Activated naive CD4-positive, alpha-beta T cell treated with anti-CD3 and anti-CD28 coated beads, Interleukin-2, amount 10 ng/mL, durations not matched to agents 7 days and 5 days (primary cell): Measurements from ENCODE around the gene MEIOSIN.
"Not testable (repeated sequence)": the region's sequence is repeated elsewhere in the genome, so short reads cannot be mapped to it uniquely, and the experiment has no call there.

ENCODE experiments used
- CTCF ChIA-PET: fragments of 350-600 bp; sonication (Branson Sonifier 250); formaldehyde crosslinking; loops from one replicate; lab custom pipeline; 2021; ENCODE audit warnings: antibody characterized with exemption; lab: Charles Lee
- DNase-seq: peaks from one replicate; pipeline ENCODE4 v3.0.0-alpha.2; 2020
- H3K27ac Mint-ChIP-seq: one replicate; pipeline ENCODE4 v1.8.0; 2021; ENCODE audit warnings: mild to moderate bottlenecking, moderate library complexity, mixed read lengths
- H3K27me3 Mint-ChIP-seq: one replicate; pipeline ENCODE4 v1.8.0; 2021; ENCODE audit warnings: mild to moderate bottlenecking, mixed read lengths
- H3K36me3 Mint-ChIP-seq: one replicate; pipeline ENCODE4 v1.8.0; 2021; ENCODE audit warnings: mixed read lengths
- H3K4me1 Mint-ChIP-seq: one replicate; pipeline ENCODE4 v1.8.0; 2021; ENCODE audit warnings: mixed read lengths
- H3K4me3 Mint-ChIP-seq: one replicate; pipeline ENCODE4 v1.8.0; 2021; ENCODE audit warnings: mild to moderate bottlenecking, moderate library complexity, mixed read lengths
- H3K9me3 Mint-ChIP-seq: one replicate; pipeline ENCODE4 v1.8.0; 2021; ENCODE audit warnings: mixed read lengths

MEIOSIN gene

DNA sequence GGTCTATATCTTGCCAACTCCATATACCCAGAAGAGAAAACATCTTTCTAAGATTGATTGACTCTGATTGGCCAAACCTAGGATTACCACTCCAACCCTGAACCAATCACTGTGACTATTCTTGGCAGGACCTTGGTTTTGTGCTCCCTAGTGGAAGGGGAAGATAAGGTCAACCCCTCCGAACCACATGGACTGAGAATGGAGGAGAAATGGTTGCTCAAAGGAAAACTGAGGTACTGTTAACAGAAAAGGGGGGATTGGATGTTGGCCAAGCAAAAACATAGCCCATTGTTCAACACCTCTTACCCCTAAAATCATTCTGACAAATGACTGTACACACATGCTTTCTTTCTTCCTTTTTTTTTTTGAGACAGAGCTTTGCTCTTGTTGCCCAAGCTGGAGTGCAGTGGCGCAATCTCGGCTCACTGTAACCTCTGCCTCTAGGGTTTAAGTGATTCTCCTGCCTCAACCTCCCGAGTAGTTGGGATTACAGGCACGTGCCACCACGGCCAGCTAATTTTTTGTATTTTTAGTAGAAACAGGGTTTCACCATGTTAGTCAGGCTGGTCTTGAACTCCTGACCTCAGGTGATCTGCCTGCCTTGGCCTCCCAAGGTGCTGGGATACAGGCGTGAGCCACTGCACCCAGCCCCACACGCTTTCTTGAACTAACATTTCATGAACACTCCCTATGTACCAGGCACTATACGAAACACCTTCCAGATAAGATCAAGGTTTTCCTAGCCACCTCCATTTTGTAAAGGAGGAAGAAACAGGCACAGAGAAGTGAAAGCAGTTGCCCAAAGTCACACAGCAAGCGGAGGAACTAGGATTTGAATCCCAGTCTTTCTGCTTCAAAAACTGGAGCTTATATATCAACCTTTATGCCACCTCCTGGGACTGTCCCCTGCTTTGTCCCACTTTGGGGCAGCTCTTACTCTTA lies 6.5 kb downstream of the MEIOSIN start:
- CTCF ChIA-PET, result no interaction called here
- Mint-ChIP-seq H3K4me3 (no peak overlapping the region), H3K27ac (no peak overlapping the region), H3K9me3 (no peaks in the 10 kb centered on the region), H3K27me3 (peaks cover 61% of the 10 kb centered on the region), H3K4me1 (no peaks in the 10 kb centered on the region), H3K36me3 (no peaks in the 10 kb centered on the region)
- DNase-seq, result no peak

DNA sequence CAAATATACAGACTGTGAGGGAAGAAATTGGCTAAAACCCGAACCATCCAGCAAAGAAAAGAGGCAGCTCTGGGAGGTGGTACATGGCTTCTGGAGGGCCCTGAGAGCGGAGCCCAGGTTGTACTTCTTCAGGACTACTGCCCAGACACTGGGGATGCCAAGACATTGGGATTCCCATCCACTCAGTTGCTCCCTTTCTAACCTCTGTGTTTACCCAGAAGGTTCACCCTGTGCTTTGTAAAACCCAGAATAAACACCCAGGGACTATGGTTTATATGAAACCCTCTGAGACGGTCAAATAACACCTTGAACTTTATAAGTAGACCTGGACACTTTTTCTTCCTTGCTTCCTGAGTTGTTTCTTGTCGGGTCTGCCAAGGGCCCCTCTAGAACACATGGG lies 9.7 kb downstream of the MEIOSIN start:
- Mint-ChIP-seq H3K9me3 (no peaks in the 10 kb centered on the region), H3K27me3 (peaks cover 72% of the 10 kb centered on the region), H3K27ac (no peak overlapping the region), H3K4me1 (no peaks in the 10 kb centered on the region), H3K4me3 (no peak overlapping the region), H3K36me3 (no peaks in the 10 kb centered on the region)
- DNase-seq, result no peak
- CTCF ChIA-PET, result interaction anchor here (0.9 kb wide), 1 partner anchor 26 kb away, joined by 3 read pairs; the partner anchor contains the start of gene SIX5

DNA sequence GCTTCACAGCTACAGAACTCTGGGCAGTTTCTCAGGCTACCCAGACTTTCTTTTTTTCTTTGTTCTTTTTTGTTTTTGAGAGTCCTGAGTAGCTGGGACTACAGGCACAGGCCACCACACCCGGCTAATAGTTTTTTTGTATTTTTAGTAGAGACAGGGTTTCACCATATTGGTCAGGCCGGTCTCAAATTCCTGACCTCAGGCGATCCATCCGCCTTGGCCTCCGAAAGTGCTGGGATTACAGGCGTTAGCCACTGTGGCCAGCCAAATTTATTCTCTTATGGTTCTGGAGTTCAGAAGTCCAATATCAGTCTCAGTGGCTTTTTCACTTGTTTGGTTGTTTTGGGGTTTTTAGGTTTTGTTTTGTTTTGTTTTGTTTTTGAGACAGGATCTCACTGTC lies 12.4 kb downstream of the MEIOSIN start:
- CTCF ChIA-PET, result no interaction called here
- Mint-ChIP-seq H3K4me1 (no peaks in the 10 kb centered on the region), H3K36me3 (no peaks in the 10 kb centered on the region), H3K27me3 (peaks cover 55% of the 10 kb centered on the region), H3K27ac (no peak overlapping the region), H3K4me3 (no peak overlapping the region), H3K9me3 (no peaks in the 10 kb centered on the region)
- DNase-seq, result no peak

DNA sequence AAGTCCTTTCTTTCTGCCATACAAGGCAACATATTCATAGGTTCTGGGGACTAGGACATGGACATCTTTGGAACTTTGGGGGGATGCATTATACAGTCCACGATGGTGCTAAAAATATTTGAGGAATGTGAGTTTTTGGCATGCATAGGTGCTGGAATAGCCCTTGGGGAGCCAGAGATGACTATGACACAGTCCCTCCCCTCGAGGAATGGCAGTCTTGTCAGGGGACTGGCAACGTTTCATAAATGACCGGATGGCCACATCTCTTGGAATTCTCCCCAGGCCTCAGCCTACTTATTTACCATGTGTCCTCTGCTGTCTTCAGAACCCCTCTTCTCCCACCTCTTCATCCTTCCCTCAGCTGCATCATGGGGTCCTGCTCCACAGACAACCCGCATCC lies 13.6 kb downstream of the MEIOSIN start:
- CTCF ChIA-PET, result no interaction called here
- DNase-seq, result no peak
- no peaks in the 10 kb centered on the region for H3K36me3 Mint-ChIP-seq
- H3K27ac Mint-ChIP-seq, result no peak overlapping the region
- H3K4me1 Mint-ChIP-seq, result no peaks in the 10 kb centered on the region
- peaks cover 48% of the 10 kb centered on the region for H3K27me3 Mint-ChIP-seq
- no peaks in the 10 kb centered on the region for H3K9me3 Mint-ChIP-seq
- H3K4me3 Mint-ChIP-seq, result no peak overlapping the region

DNA sequence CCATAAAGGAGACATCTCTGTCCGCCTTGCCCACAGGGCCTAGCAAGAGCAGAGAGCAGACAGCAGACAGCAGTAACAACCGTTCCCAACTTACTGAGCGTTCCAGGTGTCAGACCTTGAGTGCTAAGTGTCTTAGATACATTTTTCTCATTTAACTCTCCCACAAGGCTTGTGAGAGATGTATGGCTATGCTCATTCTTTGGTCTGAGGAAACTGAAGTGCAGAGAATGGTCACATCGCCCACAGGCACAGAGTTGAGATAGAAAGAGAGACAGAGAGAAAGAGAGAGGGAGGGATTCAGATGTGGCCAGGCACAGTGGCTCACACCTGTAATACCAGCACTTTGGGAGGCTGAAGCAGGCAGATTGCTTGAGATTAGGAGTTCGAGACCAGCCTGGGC lies 14.3 kb downstream of the MEIOSIN start:
- Mint-ChIP-seq H3K4me3 (no peak overlapping the region), H3K36me3 (no peaks in the 10 kb centered on the region), H3K4me1 (no peaks in the 10 kb centered on the region), H3K27me3 (peaks cover 41% of the 10 kb centered on the region), H3K9me3 (no peaks in the 10 kb centered on the region), H3K27ac (no peak overlapping the region)
- DNase-seq, result no peak
- CTCF ChIA-PET, result no interaction called here

DNA sequence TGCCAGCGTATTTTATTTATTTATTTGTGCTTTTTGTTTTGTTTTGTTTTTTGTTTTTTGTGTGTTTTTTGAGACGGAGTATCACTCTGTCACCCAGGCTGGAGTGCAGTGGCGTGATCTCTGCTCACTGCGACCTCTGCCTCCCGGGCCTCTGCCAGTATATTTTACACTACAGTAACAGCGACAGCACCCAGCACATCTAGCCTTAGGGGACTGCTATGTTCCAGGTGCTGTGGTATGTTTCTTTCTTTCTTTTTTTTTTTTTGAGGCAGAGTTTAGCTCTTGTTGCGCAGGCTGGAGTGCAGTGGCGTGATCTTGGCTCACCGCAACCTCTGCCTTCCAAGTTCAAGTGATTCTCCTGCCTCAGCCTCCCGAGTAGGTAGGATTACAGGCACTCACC lies 18.2 kb downstream of the MEIOSIN start:
- CTCF ChIA-PET, result not testable (repeated sequence)

DNA sequence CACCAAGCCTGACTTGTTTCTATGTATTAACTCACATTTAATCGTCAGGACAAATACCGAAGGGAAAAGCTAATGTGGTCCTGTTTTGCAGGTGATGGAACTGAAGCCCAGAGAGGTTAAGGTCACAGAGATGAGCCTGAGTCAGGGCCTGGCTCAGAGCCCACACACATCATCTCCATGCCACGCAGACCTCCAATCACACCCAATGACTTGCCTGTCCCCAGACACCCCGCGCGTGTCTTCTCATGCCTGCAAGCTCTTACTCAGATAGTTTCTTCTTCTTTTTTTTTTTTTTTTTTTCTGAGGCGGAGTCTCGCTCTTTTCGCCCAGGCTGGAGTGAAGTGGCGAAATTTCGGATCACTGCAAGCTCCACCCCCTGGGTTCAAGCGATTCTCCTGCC lies 19.4 kb downstream of the MEIOSIN start:
- H3K36me3 Mint-ChIP-seq, result no peaks in the 10 kb centered on the region
- H3K27ac Mint-ChIP-seq, result no peak overlapping the region
- H3K4me3 Mint-ChIP-seq, result no peak overlapping the region
- H3K27me3 Mint-ChIP-seq, result peaks cover 22% of the 10 kb centered on the region
- no peaks in the 10 kb centered on the region for H3K9me3 Mint-ChIP-seq
- CTCF ChIA-PET, result no interaction called here
- H3K4me1 Mint-ChIP-seq, result no peaks in the 10 kb centered on the region
- DNase-seq, result no peak

More for the DNA sequence above, 18.2 kb downstream of the MEIOSIN start:
- DNase-seq, H3K9me3 Mint-ChIP-seq, H3K4me3 Mint-ChIP-seq, H3K4me1 Mint-ChIP-seq, H3K36me3 Mint-ChIP-seq, H3K27ac Mint-ChIP-seq: not testable (repeated sequence)
- peaks cover 19% of the 10 kb centered on the region for H3K27me3 Mint-ChIP-seq

DNA sequence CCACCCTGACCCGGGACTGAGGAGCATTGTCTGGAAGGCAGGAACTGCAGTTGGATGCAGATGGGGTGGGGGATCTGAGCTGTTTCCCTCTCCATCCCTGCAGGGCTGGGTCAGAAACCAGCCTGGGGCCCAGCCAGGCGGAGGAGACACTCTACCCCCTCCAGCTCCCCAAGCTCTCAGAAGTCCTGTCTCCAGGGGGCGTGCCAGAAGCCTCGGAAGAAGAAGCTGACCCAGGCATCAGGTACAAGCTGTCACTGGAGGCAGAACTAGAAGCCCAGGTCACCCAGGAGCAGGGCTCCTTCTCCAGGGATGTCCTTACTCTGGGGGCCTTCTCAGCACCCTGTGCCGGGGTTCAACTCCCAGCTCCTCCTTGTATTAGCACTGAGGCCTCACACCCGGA lies 20.3 kb downstream of the MEIOSIN start:
- Mint-ChIP-seq H3K4me3 (no peak overlapping the region), H3K9me3 (no peaks in the 10 kb centered on the region), H3K36me3 (no peaks in the 10 kb centered on the region), H3K4me1 (no peaks in the 10 kb centered on the region), H3K27ac (no peak overlapping the region), H3K27me3 (peaks cover 21% of the 10 kb centered on the region)
- no peak for DNase-seq
- CTCF ChIA-PET, result no interaction called here

DNA sequence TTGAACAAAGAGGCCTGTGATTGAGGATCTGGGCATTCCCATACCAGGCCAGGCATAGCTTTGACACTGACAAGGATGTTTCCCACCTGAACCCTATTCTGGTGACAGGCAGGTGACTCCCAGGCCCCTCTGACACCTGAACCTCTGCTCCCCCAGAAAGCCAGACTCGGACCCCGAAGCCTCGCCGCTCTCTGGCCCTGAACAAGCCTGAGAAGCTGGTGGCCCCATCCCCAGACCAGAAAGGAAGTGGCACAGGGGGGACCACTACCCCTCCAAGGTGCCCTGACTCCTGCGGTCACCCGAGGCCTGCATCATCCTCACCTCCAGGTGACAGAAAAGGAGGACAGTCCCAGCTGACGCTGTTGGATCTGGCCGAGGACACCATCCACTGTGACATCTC lies 21.1 kb downstream of the MEIOSIN start:
- Mint-ChIP-seq H3K27me3 (peaks cover 29% of the 10 kb centered on the region), H3K4me1 (no peaks in the 10 kb centered on the region), H3K9me3 (no peaks in the 10 kb centered on the region), H3K27ac (no peak overlapping the region), H3K4me3 (no peak overlapping the region), H3K36me3 (no peaks in the 10 kb centered on the region)
- DNase-seq, result no peak
- CTCF ChIA-PET, result no interaction called here

DNA sequence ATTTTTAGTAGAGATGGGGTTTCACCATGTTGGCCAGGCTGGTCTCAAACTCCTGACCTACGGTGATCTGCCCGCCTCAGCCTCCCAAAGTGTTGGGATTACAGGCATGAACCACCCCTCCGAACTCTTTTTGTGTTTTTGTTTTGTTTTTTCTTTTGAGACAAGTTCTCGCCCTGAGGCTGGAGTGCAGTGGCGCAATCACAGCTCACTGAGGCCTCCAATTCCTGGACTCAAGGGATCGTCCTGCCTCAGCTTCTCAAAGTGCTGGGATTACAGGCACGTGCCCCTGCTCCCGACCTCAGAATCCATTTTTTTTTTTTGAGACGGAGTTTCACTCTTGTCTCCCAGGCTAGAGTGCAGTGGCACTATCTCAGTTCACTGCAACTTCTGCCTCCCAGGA lies 24.5 kb downstream of the MEIOSIN start:
- no peaks in the 10 kb centered on the region for H3K36me3 Mint-ChIP-seq
- peaks cover 50% of the 10 kb centered on the region for H3K27me3 Mint-ChIP-seq
- DNase-seq, result no peak
- H3K4me3 Mint-ChIP-seq, result no peak overlapping the region
- H3K27ac Mint-ChIP-seq, result no peak overlapping the region
- CTCF ChIA-PET, result no interaction called here
- no peaks in the 10 kb centered on the region for H3K4me1 Mint-ChIP-seq
- H3K9me3 Mint-ChIP-seq, result no peaks in the 10 kb centered on the region

DNA sequence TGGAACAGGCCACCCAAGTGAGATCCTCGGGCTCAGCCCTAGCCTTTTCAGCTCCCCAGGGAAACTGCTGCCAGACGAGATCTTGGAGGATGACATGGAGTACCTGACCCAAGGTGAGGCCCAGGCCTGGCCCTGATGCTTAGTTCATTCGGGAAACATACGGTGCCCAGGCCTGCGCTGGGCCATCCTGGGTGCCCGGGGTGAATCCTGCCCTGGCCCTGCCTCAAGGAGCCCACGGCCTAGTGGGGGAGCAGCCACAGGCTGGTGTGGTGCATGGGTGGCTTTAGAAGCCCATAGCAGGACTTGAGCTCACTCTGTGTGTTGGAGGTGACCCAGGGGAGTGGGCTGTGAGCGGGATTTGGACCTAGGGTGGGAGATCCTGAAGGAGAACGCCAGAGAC lies 25.7 kb downstream of the MEIOSIN start:
- no peak overlapping the region for H3K27ac Mint-ChIP-seq
- H3K4me1 Mint-ChIP-seq, result no peaks in the 10 kb centered on the region
- no peak overlapping the region for H3K4me3 Mint-ChIP-seq
- no peaks in the 10 kb centered on the region for H3K9me3 Mint-ChIP-seq
- no peaks in the 10 kb centered on the region for H3K36me3 Mint-ChIP-seq
- CTCF ChIA-PET, result no interaction called here
- no peak for DNase-seq
- peaks cover 59% of the 10 kb centered on the region for H3K27me3 Mint-ChIP-seq

DNA sequence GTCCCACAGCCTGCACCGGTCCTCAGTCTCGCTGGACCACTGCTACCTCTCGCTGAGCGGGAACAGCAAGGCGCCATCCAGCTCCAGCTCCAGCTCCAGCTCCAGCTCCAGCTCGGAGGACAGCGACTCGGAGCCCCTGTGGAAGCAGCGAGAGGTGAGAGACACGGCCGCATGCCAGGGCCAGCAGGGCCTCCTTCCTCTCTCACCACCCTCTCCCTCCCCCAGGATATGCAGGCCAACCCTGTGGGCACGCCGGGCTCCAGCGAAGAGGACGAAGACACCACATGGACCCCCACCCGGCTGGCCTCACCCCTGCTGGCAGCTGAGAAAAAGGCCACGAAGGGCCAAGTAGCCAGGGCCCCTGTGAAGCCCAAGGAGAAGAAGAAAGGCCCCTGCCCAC lies 28.5 kb downstream of the MEIOSIN start:
- no peak for DNase-seq
- Mint-ChIP-seq H3K4me1 (no peaks in the 10 kb centered on the region), H3K4me3 (no peak overlapping the region), H3K9me3 (no peaks in the 10 kb centered on the region), H3K36me3 (no peaks in the 10 kb centered on the region), H3K27ac (no peak overlapping the region), H3K27me3 (peaks cover 79% of the 10 kb centered on the region)
- CTCF ChIA-PET, result no interaction called here

DNA sequence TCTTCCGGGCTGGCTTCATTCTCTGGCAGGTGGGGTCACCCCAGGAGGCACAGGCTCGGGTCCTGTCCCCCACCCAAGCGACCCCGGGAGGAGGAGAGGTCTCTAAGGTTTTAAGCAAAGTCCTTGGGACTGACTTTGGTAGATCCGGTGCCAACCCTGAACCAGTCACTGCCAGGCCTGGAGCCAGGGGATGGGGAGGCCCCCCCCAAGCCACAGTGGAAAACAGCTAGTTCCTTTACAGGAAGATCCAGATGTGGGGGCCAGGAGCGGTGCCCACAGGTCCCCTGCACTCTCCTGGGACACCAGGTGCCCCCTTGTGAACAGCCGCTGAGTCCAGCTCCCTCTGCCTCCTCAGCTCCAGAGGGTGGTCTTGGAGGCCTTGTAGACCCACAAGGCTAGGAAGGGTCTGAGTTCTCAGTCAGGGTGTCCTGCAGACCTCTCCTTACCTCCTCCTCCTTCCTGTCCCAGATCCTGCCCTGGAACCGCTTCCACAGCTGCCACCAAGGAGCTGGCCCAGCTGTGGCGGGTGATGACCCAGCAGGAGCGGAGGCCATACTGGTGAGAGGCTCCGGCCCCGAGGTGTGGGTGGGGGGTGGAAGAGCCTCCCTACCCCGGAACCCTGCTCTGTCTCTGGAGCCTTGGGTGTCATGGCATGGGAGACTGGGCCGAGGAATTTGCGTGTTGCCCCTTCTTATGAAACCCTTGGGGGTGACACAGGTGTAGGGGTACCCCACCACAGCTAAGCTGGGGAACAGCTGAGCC lies 29.8 kb downstream of the MEIOSIN start:
- H3K27me3 Mint-ChIP-seq, result peaks cover 83% of the 10 kb centered on the region
- H3K4me1 Mint-ChIP-seq, result peaks cover 3% of the 10 kb centered on the region
- CTCF ChIA-PET, result interaction anchor here (1.0 kb wide), 1 partner anchor 16 kb away, joined by 3 read pairs; no protein-coding TSS in a partner anchor
- H3K4me3 Mint-ChIP-seq, result no peak overlapping the region
- no peaks in the 10 kb centered on the region for H3K36me3 Mint-ChIP-seq
- no peak overlapping the region for H3K27ac Mint-ChIP-seq
- H3K9me3 Mint-ChIP-seq, result no peaks in the 10 kb centered on the region
- DNase-seq, result no peak

DNA sequence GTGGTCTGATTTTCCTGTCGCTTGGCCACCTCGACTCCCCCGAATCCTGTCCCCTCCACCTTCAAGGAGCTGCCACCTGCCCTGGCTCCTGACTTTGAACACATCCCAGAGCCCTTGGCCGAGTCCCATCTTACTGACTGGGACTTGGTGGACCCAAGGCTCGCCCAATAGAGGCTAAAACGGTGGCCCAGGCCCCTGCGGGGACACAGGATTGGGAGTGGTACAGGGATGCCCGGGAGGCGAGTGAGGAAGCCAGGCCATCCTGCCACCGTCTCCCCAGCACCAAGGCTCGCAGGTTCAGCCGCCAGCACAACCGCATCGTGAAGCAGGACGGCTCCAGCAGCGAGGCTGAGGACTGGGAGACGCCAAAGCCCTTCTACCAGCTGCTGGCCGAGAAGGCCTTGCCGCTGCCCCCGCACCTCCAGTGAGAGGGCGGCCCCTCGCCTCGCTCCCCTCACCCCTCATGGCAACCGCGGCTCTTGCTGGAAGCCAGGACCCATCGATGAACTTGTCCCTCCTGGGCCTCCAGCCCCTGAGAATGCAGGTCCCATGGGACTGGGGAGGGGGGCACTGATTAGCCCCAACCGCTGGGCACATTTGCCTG lies 30.6 kb downstream of the MEIOSIN start:
- no peaks in the 10 kb centered on the region for H3K36me3 Mint-ChIP-seq
- H3K27me3 Mint-ChIP-seq, result peaks cover 85% of the 10 kb centered on the region
- H3K27ac Mint-ChIP-seq, result no peak overlapping the region
- no peak for DNase-seq
- peaks cover 5% of the 10 kb centered on the region for H3K4me1 Mint-ChIP-seq
- H3K9me3 Mint-ChIP-seq, result no peaks in the 10 kb centered on the region
- CTCF ChIA-PET, result interaction anchor here (1.0 kb wide), 1 partner anchor 15 kb away, joined by 3 read pairs; no protein-coding TSS in a partner anchor
- no peak overlapping the region for H3K4me3 Mint-ChIP-seq
